Spleen (tissue), 7 donors: Measurements from ENCODE around the gene TARBP1.

Experiments
- POLR2A ChIP-seq, 3 donors: fragments of 450-650 bp; IDR thresholded peaks; one replicate each; pipeline ENCODE4 v1.5.1; 2017; ENCODE audit warnings: antibody characterized with exemption in 3 of 3, mild to moderate bottlenecking in 1 of 3
- POLR2AphosphoS5 ChIP-seq, 3 donors: sonication (generic); formaldehyde crosslinking; IDR thresholded peaks; one replicate each; pipeline ENCODE4 v1.5.1; 2017; ENCODE audit warnings: antibody characterized with exemption in 3 of 3
- TF ChIP-seq, protein P1 (sequence below), 11 experiments: fragments of 200-600 bp in 7 of 11; fragments of 450-650 bp in 4 of 11; sonication (generic) in 4 of 11; IDR thresholded peaks in 8 of 11; conservative IDR thresholded peaks in 3 of 11; 1 replicate in 7 of 11; 2 replicates in 4 of 11; pipeline versions ENCODE4 v1.4.0 to v1.8.0; 2016 to 2021; ENCODE audit warnings: antibody characterized with exemption in 11 of 11, inconsistent platforms in 4 of 11, mild to moderate bottlenecking in 1 of 11
- donor health status: DM: no; HTN: no; CAD: no; lungs with moderate emphysema.
- donor health status: DM: no; HTN: no; CAD: no.
- donor health status: DM: no; HTN: no; CAD: no.

DNA sequence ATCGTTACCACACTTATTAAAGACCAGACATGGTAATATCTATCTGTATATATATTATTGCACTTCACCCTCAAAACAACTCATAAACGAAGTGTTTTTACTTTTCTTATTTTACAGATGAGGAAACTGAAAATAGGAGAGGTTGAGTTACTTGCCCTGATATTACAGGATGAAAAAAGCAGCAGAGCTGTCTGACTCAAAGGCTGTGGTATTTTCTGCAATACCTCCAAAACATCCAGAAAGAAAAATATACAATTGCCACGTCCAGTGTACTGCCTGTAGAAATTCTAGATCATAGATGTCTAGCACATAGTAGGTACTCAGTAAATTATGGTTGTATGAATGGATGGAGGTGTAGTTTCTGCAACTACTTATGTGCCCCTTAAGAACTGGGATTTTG, 5.2 kb upstream of the TARBP1 start:
- TF ChIP-seq, protein P1, sequence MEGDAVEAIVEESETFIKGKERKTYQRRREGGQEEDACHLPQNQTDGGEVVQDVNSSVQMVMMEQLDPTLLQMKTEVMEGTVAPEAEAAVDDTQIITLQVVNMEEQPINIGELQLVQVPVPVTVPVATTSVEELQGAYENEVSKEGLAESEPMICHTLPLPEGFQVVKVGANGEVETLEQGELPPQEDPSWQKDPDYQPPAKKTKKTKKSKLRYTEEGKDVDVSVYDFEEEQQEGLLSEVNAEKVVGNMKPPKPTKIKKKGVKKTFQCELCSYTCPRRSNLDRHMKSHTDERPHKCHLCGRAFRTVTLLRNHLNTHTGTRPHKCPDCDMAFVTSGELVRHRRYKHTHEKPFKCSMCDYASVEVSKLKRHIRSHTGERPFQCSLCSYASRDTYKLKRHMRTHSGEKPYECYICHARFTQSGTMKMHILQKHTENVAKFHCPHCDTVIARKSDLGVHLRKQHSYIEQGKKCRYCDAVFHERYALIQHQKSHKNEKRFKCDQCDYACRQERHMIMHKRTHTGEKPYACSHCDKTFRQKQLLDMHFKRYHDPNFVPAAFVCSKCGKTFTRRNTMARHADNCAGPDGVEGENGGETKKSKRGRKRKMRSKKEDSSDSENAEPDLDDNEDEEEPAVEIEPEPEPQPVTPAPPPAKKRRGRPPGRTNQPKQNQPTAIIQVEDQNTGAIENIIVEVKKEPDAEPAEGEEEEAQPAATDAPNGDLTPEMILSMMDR (IDR thresholded peaks at IDR 0.05 in 8 of 11, conservative IDR thresholded peaks at IDR 0.05 in 3 of 11), result no peak
- no peak for TF ChIP-seq POLR2A (IDR thresholded peaks at IDR 0.05)
- no peak for TF ChIP-seq POLR2AphosphoS5 (IDR thresholded peaks at IDR 0.05)
